HEK293 (cell line): ENCODE measurements around the gene CCDC9B.
A peak's percentile ranks its signal among the peaks of the same experiment; 100 is the strongest.

Experiments
- CTCF ChIA-PET: fragments of 350-600 bp; formaldehyde crosslinking; extraction: SDS; loops from one replicate; lab custom pipeline; 2021; ENCODE audit warnings: antibody characterized with exemption; lab: Yijun Ruan, JAX
- POLR2A ChIA-PET: fragments of 300-600 bp; formaldehyde crosslinking; extraction: SDS; loops from one replicate; lab custom pipeline; 2020; ENCODE audit warnings: antibody characterized with exemption, inconsistent platforms; lab: Yijun Ruan, JAX
- H3K27ac ChIP-seq: fragments of 200-500 bp; sonication (Bioruptor generic); 2 replicates; pipeline ENCODE4 v1.5.1; 2014; ENCODE audit warnings: low read depth, low read length, control low read depth, inconsistent platforms; ENCODE audit errors: extremely low read depth
- H3K36me3 ChIP-seq, 2 experiments: fragments of 200-500 bp in 1 of 2; sonication (Bioruptor generic) in 1 of 2; 1 replicate in 1 of 2; 2 replicates in 1 of 2; pipeline ENCODE4 v1.5.1; 2014 to 2017; ENCODE audit warnings: inconsistent platforms in 2 of 2, low read length in 2 of 2; ENCODE audit not compliant: control insufficient read depth in 2 of 2, insufficient read depth in 1 of 2
- H3K4me1 ChIP-seq: fragments of 200-500 bp; sonication (Bioruptor generic); 2 replicates; pipeline ENCODE4 v1.5.1; 2014; ENCODE audit warnings: mild to moderate bottlenecking, low read length, inconsistent platforms; ENCODE audit not compliant: control insufficient read depth, insufficient read depth
- H3K4me3 ChIP-seq: 2 replicates; pipeline ENCODE4 v1.5.1; 2011; ENCODE audit warnings: low read depth, mild to moderate bottlenecking, control low read depth, low read length, moderate library complexity
- H3K9me3 ChIP-seq: fragments of 200-500 bp; sonication (Bioruptor generic); 2 replicates; pipeline ENCODE4 v1.5.1; 2014; ENCODE audit warnings: low read depth, low read length, inconsistent platforms; ENCODE audit not compliant: control insufficient read depth, insufficient read depth
- FEZF1 ChIP-seq: fragments of 450-650 bp; formaldehyde crosslinking; IDR thresholded peaks from 2 replicates; pipeline ENCODE4 v1.5.1; 2016; ENCODE audit warnings: missing biosample characterization, missing genetic modification characterization
- KLF1 ChIP-seq: fragments of 450-650 bp; formaldehyde crosslinking; IDR thresholded peaks from 2 replicates; pipeline ENCODE4 v1.5.1; 2016; ENCODE audit warnings: missing biosample characterization, missing genetic modification characterization
- KLF8 ChIP-seq: fragments of 450-650 bp; formaldehyde crosslinking; IDR thresholded peaks from 2 replicates; pipeline ENCODE4 v1.5.1; 2016; ENCODE audit warnings: missing biosample characterization, missing genetic modification characterization
- PRDM4 ChIP-seq: fragments of 450-650 bp; formaldehyde crosslinking; IDR thresholded peaks from 2 replicates; pipeline ENCODE4 v1.5.1; 2017; ENCODE audit warnings: missing biosample characterization, missing genetic modification characterization
- SCRT1 ChIP-seq: fragments of 450-650 bp; formaldehyde crosslinking; IDR thresholded peaks from 2 replicates; pipeline ENCODE4 v1.5.1; 2016; ENCODE audit warnings: missing biosample characterization, missing genetic modification characterization, borderline replicate concordance
- SETDB1 ChIP-seq: IDR thresholded peaks from one replicate; pipeline ENCODE4 v1.6.1; 2017; ENCODE audit warnings: mild to moderate bottlenecking, low read length, moderate library complexity, mixed read lengths; ENCODE audit not compliant: insufficient read length
- ZBTB20 ChIP-seq: fragments of 450-650 bp; formaldehyde crosslinking; IDR thresholded peaks from 2 replicates; pipeline ENCODE4 v1.5.1; 2016; ENCODE audit warnings: missing biosample characterization, missing genetic modification characterization
- ZNF132 ChIP-seq: fragments of 450-650 bp; formaldehyde crosslinking; IDR thresholded peaks from 2 replicates; pipeline ENCODE4 v1.5.1; 2017; ENCODE audit warnings: missing biosample characterization, missing genetic modification characterization, borderline replicate concordance
- ZNF214 ChIP-seq: fragments of 450-650 bp; formaldehyde crosslinking; IDR thresholded peaks from 2 replicates; pipeline ENCODE4 v1.5.1; 2017; ENCODE audit warnings: missing biosample characterization, mild to moderate bottlenecking, missing genetic modification characterization, borderline replicate concordance
- ZNF239 ChIP-seq: fragments of 450-650 bp; formaldehyde crosslinking; IDR thresholded peaks from 2 replicates; pipeline ENCODE4 v1.5.1; 2016; ENCODE audit warnings: missing biosample characterization, missing genetic modification characterization
- ZNF248 ChIP-seq: fragments of 450-650 bp; formaldehyde crosslinking; IDR thresholded peaks from 2 replicates; pipeline ENCODE4 v1.5.1; 2017; ENCODE audit warnings: missing biosample characterization, missing genetic modification characterization
- ZNF354C ChIP-seq: fragments of 450-650 bp; formaldehyde crosslinking; IDR thresholded peaks from 2 replicates; pipeline ENCODE4 v1.5.1; 2016; ENCODE audit warnings: missing biosample characterization, missing genetic modification characterization, low read depth, borderline replicate concordance
- ZNF514 ChIP-seq: fragments of 450-650 bp; formaldehyde crosslinking; IDR thresholded peaks from 2 replicates; pipeline ENCODE4 v1.5.1; 2016; ENCODE audit warnings: missing biosample characterization, missing genetic modification characterization
- ZNF600 ChIP-seq: fragments of 450-650 bp; formaldehyde crosslinking; IDR thresholded peaks from 2 replicates; pipeline ENCODE4 v1.5.1; 2016; ENCODE audit warnings: missing biosample characterization, missing genetic modification characterization
- ZNF768 ChIP-seq: fragments of 450-650 bp; formaldehyde crosslinking; IDR thresholded peaks from 2 replicates; pipeline ENCODE4 v1.5.1; 2018; ENCODE audit warnings: missing biosample characterization, mild to moderate bottlenecking, missing genetic modification characterization
- ZNF837 ChIP-seq: fragments of 450-650 bp; formaldehyde crosslinking; IDR thresholded peaks from 2 replicates; pipeline ENCODE4 v1.5.1; 2016; ENCODE audit warnings: missing biosample characterization, missing genetic modification characterization
- TF ChIP-seq, protein P1 (sequence below): IDR thresholded peaks from 2 replicates; pipeline ENCODE4 v1.6.1; 2011; ENCODE audit warnings: mild to moderate bottlenecking, low read depth, low read length, borderline replicate concordance
- TF ChIP-seq, protein P2 (sequence below): fragments of 450-650 bp; formaldehyde crosslinking; IDR thresholded peaks from 2 replicates; pipeline ENCODE4 v1.5.1; 2016; ENCODE audit warnings: missing biosample characterization, missing genetic modification characterization, borderline replicate concordance
- TF ChIP-seq, protein P3 (sequence below): sonication (generic); formaldehyde crosslinking; IDR thresholded peaks from 2 replicates; pipeline ENCODE4 v1.8.1; 2022; ENCODE audit warnings: mild to moderate bottlenecking, moderate library complexity, missing genetic modification reagents
- TF ChIP-seq, protein P4 (sequence below): fragments of 450-650 bp; formaldehyde crosslinking; IDR thresholded peaks from 2 replicates; pipeline ENCODE4 v1.5.1; 2016; ENCODE audit warnings: missing biosample characterization, missing genetic modification characterization

Gene CCDC9B

GRCh38 chr15:40285151-40285550, 55.6 kb downstream of the CCDC9B start:
- H3K27ac ChIP-seq, result no peak overlapping the region
- CTCF ChIA-PET, result interaction anchor here (0.6 to 3.2 kb wide), 7 partner anchors 11 to 239 kb away, joined by 3 to 22 read pairs (median 4); no protein-coding TSS in a partner anchor
- H3K4me1 ChIP-seq, result peaks cover 6% of the 10 kb centered on the region
- H3K36me3 ChIP-seq, result no peaks in the 10 kb centered on the region
- TF ChIP-seq, protein P1, sequence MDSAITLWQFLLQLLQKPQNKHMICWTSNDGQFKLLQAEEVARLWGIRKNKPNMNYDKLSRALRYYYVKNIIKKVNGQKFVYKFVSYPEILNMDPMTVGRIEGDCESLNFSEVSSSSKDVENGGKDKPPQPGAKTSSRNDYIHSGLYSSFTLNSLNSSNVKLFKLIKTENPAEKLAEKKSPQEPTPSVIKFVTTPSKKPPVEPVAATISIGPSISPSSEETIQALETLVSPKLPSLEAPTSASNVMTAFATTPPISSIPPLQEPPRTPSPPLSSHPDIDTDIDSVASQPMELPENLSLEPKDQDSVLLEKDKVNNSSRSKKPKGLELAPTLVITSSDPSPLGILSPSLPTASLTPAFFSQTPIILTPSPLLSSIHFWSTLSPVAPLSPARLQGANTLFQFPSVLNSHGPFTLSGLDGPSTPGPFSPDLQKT, result no peak
- TF ChIP-seq ZNF600 (tag by site-specific recombination), result peak; percentile 23; the same call in 1 of the 2 replicates
- no peak for TF ChIP-seq FEZF1 (tag by site-specific recombination)
- TF ChIP-seq, protein P2, sequence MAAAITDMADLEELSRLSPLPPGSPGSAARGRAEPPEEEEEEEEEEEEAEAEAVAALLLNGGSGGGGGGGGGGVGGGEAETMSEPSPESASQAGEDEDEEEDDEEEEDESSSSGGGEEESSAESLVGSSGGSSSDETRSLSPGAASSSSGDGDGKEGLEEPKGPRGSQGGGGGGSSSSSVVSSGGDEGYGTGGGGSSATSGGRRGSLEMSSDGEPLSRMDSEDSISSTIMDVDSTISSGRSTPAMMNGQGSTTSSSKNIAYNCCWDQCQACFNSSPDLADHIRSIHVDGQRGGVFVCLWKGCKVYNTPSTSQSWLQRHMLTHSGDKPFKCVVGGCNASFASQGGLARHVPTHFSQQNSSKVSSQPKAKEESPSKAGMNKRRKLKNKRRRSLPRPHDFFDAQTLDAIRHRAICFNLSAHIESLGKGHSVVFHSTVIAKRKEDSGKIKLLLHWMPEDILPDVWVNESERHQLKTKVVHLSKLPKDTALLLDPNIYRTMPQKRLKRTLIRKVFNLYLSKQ (tag by site-specific recombination), result no peak
- TF ChIP-seq ZNF239 (tag by site-specific recombination), result no peak
- no peak for TF ChIP-seq SETDB1
- TF ChIP-seq, protein P3, sequence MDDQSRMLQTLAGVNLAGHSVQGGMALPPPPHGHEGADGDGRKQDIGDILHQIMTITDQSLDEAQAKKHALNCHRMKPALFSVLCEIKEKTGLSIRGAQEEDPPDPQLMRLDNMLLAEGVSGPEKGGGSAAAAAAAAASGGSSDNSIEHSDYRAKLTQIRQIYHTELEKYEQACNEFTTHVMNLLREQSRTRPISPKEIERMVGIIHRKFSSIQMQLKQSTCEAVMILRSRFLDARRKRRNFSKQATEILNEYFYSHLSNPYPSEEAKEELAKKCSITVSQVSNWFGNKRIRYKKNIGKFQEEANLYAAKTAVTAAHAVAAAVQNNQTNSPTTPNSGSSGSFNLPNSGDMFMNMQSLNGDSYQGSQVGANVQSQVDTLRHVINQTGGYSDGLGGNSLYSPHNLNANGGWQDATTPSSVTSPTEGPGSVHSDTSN (CRISPR knock-in tag), result no peak
- TF ChIP-seq ZNF214 (tag by site-specific recombination), result no peak
- TF ChIP-seq ZBTB20 (tag by site-specific recombination), result 0 out of 2 replicates have a peak, but pooled peaks have one; percentile 18
- no peak for TF ChIP-seq ZNF837 (tag by site-specific recombination)
- no peaks in the 10 kb centered on the region for H3K9me3 ChIP-seq
- H3K4me3 ChIP-seq, result no peak overlapping the region
- POLR2A ChIA-PET, result no interaction called here

- TF ChIP-seq ZNF248 (tag by site-specific recombination) (no peak), KLF1 (tag by site-specific recombination) (peak; percentile 34; the same call in 1 of the 2 replicates)
- TF ChIP-seq, all 188 proteins: peak for 1
- Histone ChIP-seq H3K36me3 (no peaks in the 10 kb centered on the region), H3K9me3 (no peaks in the 10 kb centered on the region), H3K27ac (no peak overlapping the region), H3K4me1 (peaks cover 6% of the 10 kb centered on the region), H3K4me3 (no peak overlapping the region)
- POLR2A ChIA-PET, result no interaction called here
- CTCF ChIA-PET, result interaction anchor here (0.6 to 1.0 kb wide), 3 partner anchors 7 to 26 kb away, joined by 3 to 4 read pairs (median 4); no protein-coding TSS in a partner anchor
Measured at GRCh38 chr15:40283615-40284300, 57.0 kb downstream of the CCDC9B start.

- POLR2A ChIA-PET, result no interaction called here
- CTCF ChIA-PET, result interaction anchor here (0.5 to 1.0 kb wide), 5 partner anchors 8 to 483 kb away, joined by 3 to 4 read pairs (median 3); no protein-coding TSS in a partner anchor
- Histone ChIP-seq H3K36me3 (no peaks in the 10 kb centered on the region), H3K9me3 (no peaks in the 10 kb centered on the region), H3K27ac (peak within 1 kb of the TSS; percentile 60; the same call in 1 of the 2 replicates), H3K4me1 (peaks cover 5% of the 10 kb centered on the region), H3K4me3 (peak within 1 kb of the TSS; percentile 36)
- TF ChIP-seq ZNF768 (tag by site-specific recombination), result no peak
- TF ChIP-seq ZNF132 (tag by site-specific recombination), result no peak
- TF ChIP-seq KLF1 (tag by site-specific recombination), result no peak
- TF ChIP-seq KLF8 (tag by site-specific recombination), result no peak
- no peak for TF ChIP-seq PRDM4
- no peak for TF ChIP-seq ZNF514
- TF ChIP-seq ZNF354C, result no peak
- TF ChIP-seq SCRT1 (tag by site-specific recombination), result no peak
- TF ChIP-seq, protein P4, sequence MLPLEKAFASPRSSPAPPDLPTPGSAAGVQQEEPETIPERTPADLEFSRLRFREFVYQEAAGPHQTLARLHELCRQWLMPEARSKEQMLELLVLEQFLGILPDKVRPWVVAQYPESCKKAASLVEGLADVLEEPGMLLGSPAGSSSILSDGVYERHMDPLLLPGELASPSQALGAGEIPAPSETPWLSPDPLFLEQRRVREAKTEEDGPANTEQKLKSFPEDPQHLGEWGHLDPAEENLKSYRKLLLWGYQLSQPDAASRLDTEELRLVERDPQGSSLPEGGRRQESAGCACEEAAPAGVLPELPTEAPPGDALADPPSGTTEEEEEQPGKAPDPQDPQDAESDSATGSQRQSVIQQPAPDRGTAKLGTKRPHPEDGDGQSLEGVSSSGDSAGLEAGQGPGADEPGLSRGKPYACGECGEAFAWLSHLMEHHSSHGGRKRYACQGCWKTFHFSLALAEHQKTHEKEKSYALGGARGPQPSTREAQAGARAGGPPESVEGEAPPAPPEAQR, result no peak
Measured at GRCh38 chr15:40282869-40283614, 57.7 kb downstream of the CCDC9B start, which contains the start of gene ANKRD63. TSS of gene ANKRD63 (minus strand) at chr15:40283064. CDS start at chr15:40282586, 478 bp downstream.
